Sigmoid colon (tissue), 7 donors: ENCODE data around the gene EYA3. TPM values are rescaled to one million over a fixed set of nuclear protein-coding genes. Genes with fewer than 3 reads are reported as not detected.

Experiments
- DNase-seq: peaks from one replicate; pipeline ENCODE4 v3.0.0-alpha.2; 2019
- H3K27ac ChIP-seq, 4 donors: fragments of 200-600 bp; sonication (generic); one replicate each; pipeline ENCODE4 v1.5.1; 2016 to 2019; ENCODE audit warnings: mild to moderate bottlenecking in 1 of 4
- H3K27me3 ChIP-seq, 3 donors: fragments of 200-600 bp; sonication (generic); one replicate each; pipeline ENCODE4 v1.5.1; 2019; ENCODE audit warnings: mild to moderate bottlenecking in 1 of 3
- H3K36me3 ChIP-seq, 4 donors: fragments of 200-600 bp; sonication (generic); one replicate each; pipeline ENCODE4 v1.5.1; 2016 to 2019
- H3K4me1 ChIP-seq, 4 donors: fragments of 200-600 bp; sonication (generic); one replicate each; pipeline ENCODE4 v1.5.1; 2017 to 2019
- H3K4me3 ChIP-seq, 4 donors: fragments of 200-600 bp; sonication (generic); one replicate each; pipeline ENCODE4 v1.5.1; 2017 to 2019; ENCODE audit warnings: mild to moderate bottlenecking in 2 of 4, moderate library complexity in 1 of 4
- H3K9me3 ChIP-seq, 4 donors: fragments of 200-600 bp in 3 of 4; sonication (generic) in 3 of 4; one replicate each; pipeline versions ENCODE4 v1.5.1 to v1.6.1; 2013 to 2019
- CTCF ChIP-seq, 4 experiments: fragments of 450-650 bp in 3 of 4; fragments of 200-600 bp in 1 of 4; IDR thresholded peaks; one replicate each; pipeline ENCODE4 v1.5.1; 2016 to 2019; ENCODE audit warnings: antibody characterized with exemption in 4 of 4, mild to moderate bottlenecking in 3 of 4, moderate library complexity in 2 of 4
- EP300 ChIP-seq, 4 donors: sonication (generic); formaldehyde crosslinking; IDR thresholded peaks; one replicate each; pipeline ENCODE4 v1.6.1; 2017; ENCODE audit warnings: antibody characterized with exemption in 4 of 4
- POLR2A ChIP-seq, 2 donors: fragments of 450-650 bp; IDR thresholded peaks; one replicate each; pipeline ENCODE4 v1.6.1; 2016; ENCODE audit warnings: antibody characterized with exemption in 2 of 2, mild to moderate bottlenecking in 2 of 2, moderate library complexity in 2 of 2
- POLR2AphosphoS5 ChIP-seq, 4 donors: sonication (generic); formaldehyde crosslinking; IDR thresholded peaks; one replicate each; pipeline ENCODE4 v1.6.1; 2017; ENCODE audit warnings: antibody characterized with exemption in 4 of 4
- WGBS, 2 donors: extraction: QIAGEN DNeasy Blood & Tissue Kit; methylation state at CpG; one replicate each; pipeline ENCODE4 v1.1.7; 2013; 5-methylcytosine and 5-hydroxymethylcytosine counted together
- intact Hi-C: fragments of 100-400 bp; cut with DNase I; formaldehyde crosslinking; loops from one replicate; pipeline ENCODE4 v1.15.1; 2023
- polyA plus RNA-seq, 3 donors: library from polyadenylated mRNA; stranded (reverse); fragments of 200-250 nt; gene quantifications; one replicate each; pipeline ENCODE4 v1.2.3, GENCODE V29; 2013
- total RNA-seq, 4 donors: library from RNA; depleted of rRNA; stranded (reverse); fragments of >200 nt; gene quantifications; one replicate each; pipeline ENCODE4 v1.1.0, GENCODE V29; 2016
- donor health status: healthy with polysubstance abuse.
- donor health status: Bipolar disorder and iron deficiency.
- donor health status: healthy.

Gene EYA3
- total and polyA plus RNA-seq, 7 donors = 2.4 to 10.0 (median 7.9) TPM

GRCh38 chr1:28039341-28039740 lies 49.1 kb downstream of the EYA3 start:
- H3K4me3 ChIP-seq = no peak overlapping the region
- no peak overlapping the region for H3K27ac ChIP-seq
- DNase-seq = no peak
- 89 to 95% methylated on average over 2 of the region's 2 CpGs for WGBS, 2 donors
- TF ChIP-seq CTCF (IDR thresholded peaks at IDR 0.05) = no peak
- no peak for TF ChIP-seq EP300 (IDR thresholded peaks at IDR 0.05)
- TF ChIP-seq POLR2A (IDR thresholded peaks at IDR 0.05) = no peak
- TF ChIP-seq POLR2AphosphoS5 (IDR thresholded peaks at IDR 0.05) = no peak
- H3K4me1 ChIP-seq = no peaks in the 10 kb centered on the region
- peaks cover 0 to 74% (median 6%) of the 10 kb centered on the region in 4 donors for H3K36me3 ChIP-seq
- H3K9me3 ChIP-seq = no peaks in the 10 kb centered on the region
- H3K27me3 ChIP-seq = no peaks in the 10 kb centered on the region
- intact Hi-C loops = no loop called here

- no peak overlapping the region for H3K27ac ChIP-seq
- no peak for DNase-seq
Measured at GRCh38 chr1:28037946-28038345, 50.5 kb downstream of the EYA3 start.

GRCh38 chr1:28037206-28037605 lies 51.2 kb downstream of the EYA3 start:
- Histone ChIP-seq H3K36me3 (peaks cover 0 to 66% (median 6%) of the 10 kb centered on the region in 4 donors), H3K9me3 (no peaks in the 10 kb centered on the region), H3K27ac (no peak overlapping the region), H3K4me3 (no peak overlapping the region), H3K4me1 (no peaks in the 10 kb centered on the region), H3K27me3 (no peaks in the 10 kb centered on the region)
- no peak for TF ChIP-seq CTCF (IDR thresholded peaks at IDR 0.05)
- no peak for TF ChIP-seq POLR2AphosphoS5 (IDR thresholded peaks at IDR 0.05)
- intact Hi-C loops = no loop called here
- no peak for DNase-seq

More at GRCh38 chr1:28037946-28038345, 50.5 kb downstream of the EYA3 start:
- no peak overlapping the region for H3K4me3 ChIP-seq
- H3K27me3 ChIP-seq = no peaks in the 10 kb centered on the region
- peaks cover 0 to 70% (median 6%) of the 10 kb centered on the region in 4 donors for H3K36me3 ChIP-seq
- H3K4me1 ChIP-seq = no peaks in the 10 kb centered on the region
- no peak for TF ChIP-seq EP300 (IDR thresholded peaks at IDR 0.05)
- no peak for TF ChIP-seq POLR2A (IDR thresholded peaks at IDR 0.05)
- TF ChIP-seq CTCF (IDR thresholded peaks at IDR 0.05) = no peak
- TF ChIP-seq POLR2AphosphoS5 (IDR thresholded peaks at IDR 0.05) = no peak
- 82 to 90% methylated on average over 8 of the region's 8 CpGs for WGBS, 2 donors
- intact Hi-C loops = no loop called here
- H3K9me3 ChIP-seq = no peaks in the 10 kb centered on the region

GRCh38 chr1:28036431-28036830 lies 52.0 kb downstream of the EYA3 start:
- no peak for DNase-seq
- no peak overlapping the region for H3K4me3 ChIP-seq
- no peak overlapping the region for H3K27ac ChIP-seq
- TF ChIP-seq POLR2A (IDR thresholded peaks at IDR 0.05) (no peak), POLR2AphosphoS5 (IDR thresholded peaks at IDR 0.05) (no peak)
- intact Hi-C loops = no loop called here
- WGBS, 2 donors = 70 to 89% methylated on average over 2 of the region's 2 CpGs
- H3K27me3 ChIP-seq = no peaks in the 10 kb centered on the region
- H3K9me3 ChIP-seq = no peaks in the 10 kb centered on the region
- H3K4me1 ChIP-seq = no peaks in the 10 kb centered on the region
- peaks cover 0 to 58% (median 6%) of the 10 kb centered on the region in 4 donors for H3K36me3 ChIP-seq

- Histone ChIP-seq H3K27ac (no peak overlapping the region), H3K36me3 (peaks cover 0 to 48% (median 3%) of the 10 kb centered on the region in 4 donors), H3K4me3 (no peak overlapping the region), H3K27me3 (no peaks in the 10 kb centered on the region), H3K4me1 (no peaks in the 10 kb centered on the region), H3K9me3 (no peaks in the 10 kb centered on the region)
- intact Hi-C loops = no loop called here
- TF ChIP-seq EP300 (IDR thresholded peaks at IDR 0.05) (no peak), POLR2A (IDR thresholded peaks at IDR 0.05) (no peak), CTCF (IDR thresholded peaks at IDR 0.05) (no peak), POLR2AphosphoS5 (IDR thresholded peaks at IDR 0.05) (no peak)
- WGBS, 2 donors = 83 to 88% methylated on average over 4 of the region's 4 CpGs
- DNase-seq = no peak
Measured at GRCh38 chr1:28035420-28035819, 53.0 kb downstream of the EYA3 start.
